K562 (cell line): ENCODE measurements around the gene PLK5. TPM values are rescaled to one million over a fixed set of nuclear protein-coding genes. Genes with fewer than 3 reads are reported as not detected.

ENCODE experiments used
- BRCA1 ChIP-seq, 2 experiments: fragments of 450-650 bp in 1 of 2; sonication (generic) in 1 of 2; formaldehyde crosslinking in 1 of 2; IDR thresholded peaks; 2 replicates each; pipeline versions ENCODE4 v1.5.0 to v1.6.1; 2017 to 2020; ENCODE audit warnings: mild to moderate bottlenecking in 1 of 2, missing genetic modification reagents in 1 of 2
- CBX1 ChIP-seq: sonication (generic); IDR thresholded peaks from 2 replicates; pipeline ENCODE4 v1.6.1; 2016; ENCODE audit warnings: antibody characterized with exemption, low read depth, mild to moderate bottlenecking
- CREB5 ChIP-seq: fragments of 250-450 bp; sonication (Bioruptor Pico); IDR thresholded peaks from 2 replicates; pipeline ENCODE4 v1.5.0; 2020; ENCODE audit warnings: mild to moderate bottlenecking
- DEAF1 ChIP-seq: fragments of 450-650 bp; formaldehyde crosslinking; IDR thresholded peaks from 2 replicates; pipeline ENCODE4 v1.4.0; 2020; ENCODE audit warnings: mild to moderate bottlenecking, moderate library complexity
- DPF2 ChIP-seq: fragments of 450-650 bp; IDR thresholded peaks from 2 replicates; pipeline ENCODE4 v1.6.1; 2016
- EGR1 ChIP-seq: fragments of 450-650 bp; conservative IDR thresholded peaks from 2 replicates; pipeline ENCODE4 v1.6.1; 2017; ENCODE audit warnings: mild to moderate bottlenecking
- ELF1 ChIP-seq: fragments of 200-800 bp; sonication (Bioruptor generic); IDR thresholded peaks from 2 replicates; pipeline ENCODE4 v1.6.1; 2016; ENCODE audit warnings: missing genetic modification characterization, missing compliant biosample characterization
- EP400 ChIP-seq: fragments of 450-650 bp; IDR thresholded peaks from 2 replicates; pipeline ENCODE4 v1.6.1; 2017; ENCODE audit warnings: antibody characterized with exemption, mild to moderate bottlenecking, moderate library complexity
- FOXO4 ChIP-seq: fragments of 450-650 bp; formaldehyde crosslinking; IDR thresholded peaks from 2 replicates; pipeline ENCODE4 v1.4.0; 2020; ENCODE audit warnings: mild to moderate bottlenecking, moderate library complexity
- HIVEP1 ChIP-seq: fragments of 250-450 bp; sonication (Bioruptor Pico); IDR thresholded peaks from 2 replicates; pipeline ENCODE4 v1.4.0; 2020; ENCODE audit warnings: mild to moderate bottlenecking
- HNRNPK ChIP-seq: fragments of 200-400 bp; formaldehyde crosslinking; IDR thresholded peaks from one replicate; pipeline ENCODE4 v1.6.1; 2018; ENCODE audit warnings: mild to moderate bottlenecking, low read depth, low read length; ENCODE audit not compliant: poor library complexity, severe bottlenecking
- MYNN ChIP-seq, 2 experiments: sonication (generic); formaldehyde crosslinking in 1 of 2; IDR thresholded peaks; 2 replicates each; pipeline versions ENCODE4 v1.5.0 to v1.6.1; 2016 to 2020; ENCODE audit warnings: antibody characterized with exemption in 1 of 2, missing genetic modification reagents in 1 of 2
- NCOA1 ChIP-seq: fragments of 450-650 bp; IDR thresholded peaks from 2 replicates; pipeline ENCODE4 v1.6.1; 2016; ENCODE audit warnings: low read depth
- NR4A1 ChIP-seq, 2 experiments: fragments of 250-450 bp in 1 of 2; fragments of 450-650 bp in 1 of 2; sonication (Bioruptor Pico) in 1 of 2; IDR thresholded peaks; 2 replicates each; pipeline versions ENCODE4 v1.4.0 to v1.6.1; 2016 to 2020; ENCODE audit warnings: mild to moderate bottlenecking in 2 of 2, missing compliant biosample characterization in 1 of 2, missing genetic modification characterization in 1 of 2, moderate library complexity in 1 of 2
- SPI1 ChIP-seq: IDR thresholded peaks from 2 replicates; pipeline ENCODE4 v1.6.1; 2011; ENCODE audit warnings: low read depth, low read length, control low read depth, borderline replicate concordance
- SUPT5H ChIP-seq: fragments of 450-650 bp; IDR thresholded peaks from 2 replicates; pipeline ENCODE4 v1.6.1; 2016
- TRIM24 ChIP-seq, 2 experiments: fragments of 450-650 bp; IDR thresholded peaks; 2 replicates each; pipeline ENCODE4 v1.6.1; 2016
- ZNF395 ChIP-seq: fragments of 200-800 bp; sonication (Bioruptor generic); IDR thresholded peaks from 2 replicates; pipeline ENCODE4 v1.6.1; 2017; ENCODE audit warnings: missing genetic modification characterization, missing compliant biosample characterization
- ZNF75A ChIP-seq: fragments of 450-650 bp; formaldehyde crosslinking; IDR thresholded peaks from 2 replicates; pipeline ENCODE4 v1.4.0; 2020; ENCODE audit warnings: mild to moderate bottlenecking
- ZNF76 ChIP-seq: fragments of 250-450 bp; sonication (Bioruptor Pico); IDR thresholded peaks from 2 replicates; pipeline ENCODE4 v1.4.0; 2020; ENCODE audit warnings: mild to moderate bottlenecking, moderate library complexity, borderline replicate concordance
- polyA plus RNA-seq, 8 experiments: library from polyadenylated mRNA; depleted of rRNA in 4 of 8; stranded (reverse) in 5 of 8; unstranded in 3 of 8; fragments of >200 nt; fragmentation: Nextera tagmentation in 2 of 8; fragmentation: Illumina TruSeq in 1 of 8; extraction: Ambion mirVana in 2 of 8; extraction: Trizol in 1 of 8; gene quantifications; 2 replicates each; pipeline versions ENCODE4 v1.2.1 to v1.2.3, GENCODE V29; 2011 to 2014; ENCODE audit warnings: inconsistent platforms in 1 of 8, missing spikeins in 1 of 8
- total RNA-seq, 7 experiments: library from RNA; depleted of rRNA in 6 of 7; stranded (reverse); fragments of >200 nt in 6 of 7; fragmentation: Illumina TruSeq in 2 of 7; extraction: Trizol in 2 of 7; gene quantifications; 2 replicates each; pipeline versions ENCODE4 v1.2.1 to v1.2.3, GENCODE V29; 2011 to 2021; ENCODE audit warnings: low replicate concordance in 1 of 7

The PLK5 gene
- total and polyA plus RNA-seq, 9 of the 15 experiments (the other 6 are each of a cell fraction or from before 2014, with no cell fraction given) = 0.04 to 0.23 (median 0.11) TPM; not detected in 5

- TF ChIP-seq HNRNPK = no peak
- no peak for TF ChIP-seq NR4A1 (CRISPR knock-in tag; IDR thresholded peaks at IDR 0.05)
- TF ChIP-seq NR4A1 (tag; IDR thresholded peaks at IDR 0.05) = peak; percentile 54; the same call in 1 of the 2 replicates
- TF ChIP-seq MYNN (IDR thresholded peaks at IDR 0.05) = peak; percentile 53; the same call in 1 of the 2 replicates
- no peak for TF ChIP-seq MYNN (CRISPR knock-in tag; IDR thresholded peaks at IDR 0.05)
- no peak for TF ChIP-seq NCOA1
- peak; percentile 72; the same call in 1 of the 2 replicates for TF ChIP-seq CBX1
- peak; percentile 87 for TF ChIP-seq ELF1 (tag)
- peak; percentile 86 for TF ChIP-seq EGR1
- no peak for TF ChIP-seq HIVEP1 (CRISPR knock-in tag)
- no peak for TF ChIP-seq CREB5 (CRISPR knock-in tag)
- TF ChIP-seq SPI1 = 0 out of 2 replicates have a peak, but pooled peaks have one; percentile 28
- no peak for TF ChIP-seq ZNF76 (CRISPR knock-in tag)
- TF ChIP-seq SUPT5H = 0 out of 2 replicates have a peak, but pooled peaks have one; percentile 59
- no peak for TF ChIP-seq FOXO4
- peak; percentile 92 for TF ChIP-seq EP400
- 0 out of 2 replicates have a peak, but pooled peaks have one; percentile 22 for TF ChIP-seq DEAF1 (CRISPR knock-in tag)
- TF ChIP-seq ZNF75A (CRISPR knock-in tag) = no peak
- no peak for TF ChIP-seq BRCA1 (IDR thresholded peaks at IDR 0.05)
- TF ChIP-seq BRCA1 (CRISPR knock-in tag; IDR thresholded peaks at IDR 0.05) = 0 out of 2 replicates have a peak, but pooled peaks have one; percentile 51
- TF ChIP-seq TRIM24 (IDR thresholded peaks at IDR 0.05) = no peak
- 0 out of 2 replicates have a peak, but pooled peaks have one; percentile 21 for TF ChIP-seq DPF2
- 0 out of 2 replicates have a peak, but pooled peaks have one; percentile 40 for TF ChIP-seq ZNF395 (CRISPR knock-in tag)
These were observed 20.6 kb upstream of the PLK5 start (continued) for GRCh38 chr19:1503089-1503924.
